Measurements from ENCODE around the gene MYO3B.

Gene MYO3B

GRCh38 chr2:170462433-170463205, 284.7 kb downstream of the MYO3B start:
- TF ChIP-seq CTCF (IDR thresholded peaks at IDR 0.05; ENCODE audit: insufficient read depth, low read length, missing control alignments), result no peak
- POLR2A ChIA-PET, result no interaction called here
- no peak for DNase-seq (ENCODE audit: low read depth, low spot score)
- CTCF ChIA-PET, result no interaction called here
- H3K4me3 ChIP-seq (ENCODE audit: low read depth, low read length), result no peak overlapping the region

GRCh38 chr2:170463206-170463537, 285.2 kb downstream of the MYO3B start:
- no peak for DNase-seq (ENCODE audit: low read depth, low spot score)
- ChIA-PET POLR2A (no interaction called here), CTCF (no interaction called here)
- TF ChIP-seq CTCF (IDR thresholded peaks at IDR 0.05; ENCODE audit: insufficient read depth, low read length, missing control alignments), result no peak
- H3K4me3 ChIP-seq (ENCODE audit: low read depth, low read length), result no peak overlapping the region

GRCh38 chr2:170464268-170464667, 286.3 kb downstream of the MYO3B start:
- no peak for TF ChIP-seq CTCF (IDR thresholded peaks at IDR 0.05; ENCODE audit: insufficient read depth, low read length, missing control alignments)
- DNase-seq (ENCODE audit: low read depth, low spot score), result no peak
- CTCF ChIA-PET, result no interaction called here
- POLR2A ChIA-PET, result no interaction called here
- no peak overlapping the region for H3K4me3 ChIP-seq (ENCODE audit: low read depth, low read length)

GRCh38 chr2:170465241-170465640, 287.3 kb downstream of the MYO3B start:
- H3K4me3 ChIP-seq (ENCODE audit: low read depth, low read length), result no peak overlapping the region
- ChIA-PET POLR2A (no interaction called here), CTCF (no interaction called here)
- TF ChIP-seq CTCF (IDR thresholded peaks at IDR 0.05; ENCODE audit: insufficient read depth, low read length, missing control alignments), result no peak
- DNase-seq (ENCODE audit: low read depth, low spot score), result no peak

- TF ChIP-seq CTCF (IDR thresholded peaks at IDR 0.05; ENCODE audit: insufficient read depth, low read length, missing control alignments), result no peak
- H3K4me3 ChIP-seq (ENCODE audit: low read depth, low read length), result no peak overlapping the region
- ChIA-PET POLR2A (no interaction called here), CTCF (no interaction called here)
- DNase-seq (ENCODE audit: low read depth, low spot score), result no peak
Observed at GRCh38 chr2:170466632-170467031, 288.7 kb downstream of the MYO3B start.

- ChIA-PET CTCF (interaction anchor here (0.7 kb wide), 1 partner anchor 243 kb away, joined by 3 read pairs; no protein-coding TSS in a partner anchor), POLR2A (interaction anchor here (0.7 kb wide), 1 partner anchor 11 kb away, joined by 4 read pairs; no protein-coding TSS in a partner anchor)
- DNase-seq (ENCODE audit: low read depth, low spot score), result no peak
- no peak for TF ChIP-seq CTCF (IDR thresholded peaks at IDR 0.05; ENCODE audit: insufficient read depth, low read length, missing control alignments)
- no peak overlapping the region for H3K4me3 ChIP-seq (ENCODE audit: low read depth, low read length)
Observed at GRCh38 chr2:170467568-170468422, 289.8 kb downstream of the MYO3B start.

All from AG04449 (cell line).